SK-N-SH (cell line): Measurements from ENCODE around the gene PM20D2. TPM values are rescaled to one million over a fixed set of nuclear protein-coding genes. Genes with fewer than 3 reads are reported as not detected.

Experiments
- CTCF ChIA-PET: fragments of 300-600, 350-600 bp; formaldehyde crosslinking; extraction: SDS; loops from one replicate; lab custom pipeline; 2021; lab: Yijun Ruan, JAX
- POLR2A ChIA-PET: fragments of 350-600 bp; sonication (Branson Sonifier 250); formaldehyde crosslinking; extraction: SDS; loops from one replicate; lab custom pipeline; 2020; ENCODE audit warnings: antibody characterized with exemption, inconsistent platforms; lab: Yijun Ruan, JAX
- DNase-seq: peaks from one replicate; pipeline ENCODE4 v3.0.0; 2012
- H2AFZ ChIP-seq: fragments of 200-600 bp; sonication (generic); 2 replicates; pipeline ENCODE4 v1.8.1; 2016; ENCODE audit warnings: antibody characterized with exemption, mild to moderate bottlenecking, low read depth
- H3F3A ChIP-seq: fragments of 200-600 bp; sonication (generic); replicated peaks from 2 replicates; pipeline ENCODE3; 2016; ENCODE audit warnings: antibody characterized with exemption, mild to moderate bottlenecking; ENCODE audit not compliant: insufficient read depth
- H3K27ac ChIP-seq, 2 experiments: fragments of 200-500 bp in 1 of 2; fragments of 200-600 bp in 1 of 2; sonication (Bioruptor generic) in 1 of 2; sonication (generic), shearing (Covaris generic) in 1 of 2; 2 replicates each; pipeline versions ENCODE4 v1.5.1 to v1.6.1; 2014 to 2016; ENCODE audit warnings: low read depth in 2 of 2, inconsistent platforms in 1 of 2, low read length in 1 of 2, mild to moderate bottlenecking in 1 of 2, mixed read lengths in 1 of 2
- H3K27me3 ChIP-seq: fragments of 200-600 bp; sonication (generic), shearing (Covaris generic); 2 replicates; pipeline ENCODE4 v1.6.1; 2016; ENCODE audit warnings: mixed run types; ENCODE audit not compliant: insufficient read depth
- H3K36me3 ChIP-seq, 2 experiments: fragments of 200-500 bp in 1 of 2; fragments of 200-600 bp in 1 of 2; sonication (Bioruptor generic) in 1 of 2; sonication (generic) in 1 of 2; replicated peaks in 1 of 2; 2 replicates each; pipeline versions ENCODE3 to v1.5.1; 2014 to 2016; ENCODE audit warnings: low read length in 1 of 2, mild to moderate bottlenecking in 1 of 2; ENCODE audit not compliant: insufficient read depth in 2 of 2, control insufficient read depth in 1 of 2
- H3K4me1 ChIP-seq, 2 experiments: fragments of 200-500 bp in 1 of 2; fragments of 200-600 bp in 1 of 2; sonication (Bioruptor generic) in 1 of 2; sonication (generic), shearing (Covaris generic) in 1 of 2; 2 replicates each; pipeline versions ENCODE4 v1.5.1 to v1.6.1; 2014 to 2016; ENCODE audit warnings: low read depth in 1 of 2, low read length in 1 of 2, mixed run types in 1 of 2; ENCODE audit not compliant: insufficient read depth in 2 of 2, control insufficient read depth in 1 of 2
- H3K4me2 ChIP-seq: fragments of 200-600 bp; sonication (generic), shearing (Covaris generic); 2 replicates; pipeline ENCODE4 v1.6.1; 2017; ENCODE audit warnings: mixed run types
- H3K4me3 ChIP-seq, 2 experiments: fragments of 200-500 bp in 1 of 2; fragments of 200-600 bp in 1 of 2; sonication (Bioruptor generic) in 1 of 2; sonication (generic), shearing (Covaris generic) in 1 of 2; 2 replicates each; pipeline versions ENCODE4 v1.5.1 to v1.8.1; 2014 to 2016; ENCODE audit warnings: low read depth in 2 of 2, inconsistent platforms in 1 of 2, low read length in 1 of 2, mild to moderate bottlenecking in 1 of 2, mixed read lengths in 1 of 2, moderate library complexity in 1 of 2
- H3K79me2 ChIP-seq: fragments of 200-600 bp; sonication (generic); 2 replicates; pipeline ENCODE4 v1.8.1; 2017; ENCODE audit warnings: mild to moderate bottlenecking; ENCODE audit not compliant: insufficient read depth
- H3K9ac ChIP-seq: fragments of 200-600 bp; sonication (generic); 2 replicates; pipeline ENCODE4 v1.6.1; 2017; ENCODE audit warnings: mixed run types
- H3K9me2 ChIP-seq: fragments of 200-600 bp; sonication (generic); 2 replicates; pipeline ENCODE4 v1.6.1; 2017; ENCODE audit warnings: mixed run types
- H3K9me3 ChIP-seq: fragments of 200-600 bp; sonication (generic); 2 replicates; pipeline ENCODE4 v1.6.1; 2017; ENCODE audit warnings: mixed run types, mild to moderate bottlenecking, moderate library complexity
- H4K20me1 ChIP-seq: fragments of 200-600 bp; sonication (generic); 2 replicates; pipeline ENCODE4 v1.6.1; 2017; ENCODE audit warnings: mild to moderate bottlenecking, mixed run types; ENCODE audit not compliant: insufficient read depth
- CHD2 ChIP-seq: fragments of 150-350 bp; IDR thresholded peaks from 2 replicates; pipeline ENCODE4 v1.6.1; 2018; ENCODE audit warnings: low read length; ENCODE audit not compliant: partially characterized antibody
- EP300 ChIP-seq, 2 experiments: IDR thresholded peaks; 2 replicates each; pipeline versions ENCODE4 v1.4.0 to v1.6.1; 2012; ENCODE audit warnings: borderline replicate concordance in 1 of 2, low read depth in 1 of 2, low read length in 1 of 2
- EZH2phosphoT487 ChIP-seq: fragments of 200-600 bp; sonication (generic); IDR thresholded peaks from 2 replicates; pipeline ENCODE4 v1.6.1; 2017; ENCODE audit warnings: low read depth, mixed run types, mild to moderate bottlenecking, antibody characterized with exemption, moderate library complexity, borderline replicate concordance
- FOXJ3 ChIP-seq: sonication (generic); formaldehyde crosslinking; IDR thresholded peaks from 2 replicates; pipeline ENCODE4 v1.5.1; 2020; ENCODE audit warnings: mild to moderate bottlenecking, missing genetic modification reagents
- GABPA ChIP-seq: IDR thresholded peaks from 2 replicates; pipeline ENCODE4 v1.4.0; 2012; ENCODE audit warnings: low read depth, mild to moderate bottlenecking
- JUND ChIP-seq: IDR thresholded peaks from 2 replicates; pipeline ENCODE4 v1.4.0; 2012
- MEF2A ChIP-seq: IDR thresholded peaks from 2 replicates; pipeline ENCODE4 v1.4.0; 2012; ENCODE audit warnings: low read depth, borderline replicate concordance
- NFIC ChIP-seq: IDR thresholded peaks from 2 replicates; pipeline ENCODE4 v1.4.0; 2012; ENCODE audit warnings: borderline replicate concordance
- NRF1 ChIP-seq: IDR thresholded peaks from 2 replicates; pipeline ENCODE4 v1.6.1; 2012; ENCODE audit warnings: low read depth, mild to moderate bottlenecking, low read length
- RCOR1 ChIP-seq: fragments of 150-350 bp; IDR thresholded peaks from 2 replicates; pipeline ENCODE4 v1.6.1; 2017; ENCODE audit warnings: antibody characterized with exemption, low read length
- REST ChIP-seq: IDR thresholded peaks from 2 replicates; pipeline ENCODE4 v1.6.1; 2012; ENCODE audit warnings: mild to moderate bottlenecking, low read depth, low read length, moderate library complexity
- TAF1 ChIP-seq: IDR thresholded peaks from 2 replicates; pipeline ENCODE4 v1.6.1; 2012; ENCODE audit warnings: low read depth, mild to moderate bottlenecking, low read length, moderate library complexity, borderline replicate concordance
- TEAD4 ChIP-seq: IDR thresholded peaks from 2 replicates; pipeline ENCODE4 v1.4.0; 2012; ENCODE audit warnings: mild to moderate bottlenecking, borderline replicate concordance; ENCODE audit not compliant: insufficient read depth
- USF1 ChIP-seq: IDR thresholded peaks from 2 replicates; pipeline ENCODE4 v1.4.0; 2012; ENCODE audit warnings: low read depth, borderline replicate concordance
- YY1 ChIP-seq: IDR thresholded peaks from 2 replicates; pipeline ENCODE4 v1.4.0; 2012; ENCODE audit warnings: low read depth, mild to moderate bottlenecking
- ZBTB33 ChIP-seq: IDR thresholded peaks from 2 replicates; pipeline ENCODE4 v1.4.0; 2012; ENCODE audit warnings: low read depth, borderline replicate concordance
- WGBS: methylation state at CpG from one replicate; pipeline ENCODE4 v1.1.6; 2017; ENCODE audit warnings: low lambda C conversion rate; 5-methylcytosine and 5-hydroxymethylcytosine counted together
- polyA plus RNA-seq, 3 experiments: library from polyadenylated mRNA; depleted of rRNA; stranded (reverse); fragments of >200 nt; gene quantifications; 2 replicates each; pipeline ENCODE4 v1.2.3, GENCODE V29; 2012
- TF ChIP-seq, protein P1 (sequence below): fragments of 150-350 bp; IDR thresholded peaks from 2 replicates; pipeline ENCODE4 v1.6.1; 2016; ENCODE audit warnings: mild to moderate bottlenecking, low read depth, low read length

The PM20D2 gene
- polyA plus RNA-seq, 1 of the 3 experiments (the other 2 are of a cell fraction), result 6.2 TPM

DNA sequence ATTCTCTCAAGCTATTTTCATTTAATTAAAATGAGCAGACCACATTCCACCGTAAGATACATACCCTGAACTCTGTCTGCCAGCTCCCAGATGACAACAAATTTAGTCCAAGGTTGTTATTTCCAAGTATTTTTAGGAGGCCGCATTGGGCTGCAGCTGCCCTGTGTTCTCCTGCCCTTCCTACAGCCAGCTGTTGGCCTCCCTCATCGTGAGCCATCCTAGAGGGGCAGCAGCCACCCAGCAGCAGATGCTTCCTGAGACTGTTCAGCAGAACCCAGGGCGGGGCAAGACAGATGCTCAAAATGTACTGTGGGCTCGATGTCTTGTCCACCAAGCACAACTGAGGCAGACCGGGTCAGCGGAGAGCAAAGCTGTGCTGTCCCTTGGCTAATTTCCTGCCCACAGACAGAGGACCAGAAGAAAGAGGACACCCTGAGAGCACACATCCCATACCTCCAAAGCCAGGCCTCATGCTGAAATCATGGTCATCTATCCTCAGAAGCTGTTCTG is 54.9 kb downstream of the PM20D2 start:
- no peak overlapping the region for H2AFZ ChIP-seq
- TF ChIP-seq CHD2 (no peak), ZBTB33 (no peak), USF1 (no peak), TEAD4 (no peak), MEF2A (no peak), NFIC (no peak)
- TF ChIP-seq, protein P1, sequence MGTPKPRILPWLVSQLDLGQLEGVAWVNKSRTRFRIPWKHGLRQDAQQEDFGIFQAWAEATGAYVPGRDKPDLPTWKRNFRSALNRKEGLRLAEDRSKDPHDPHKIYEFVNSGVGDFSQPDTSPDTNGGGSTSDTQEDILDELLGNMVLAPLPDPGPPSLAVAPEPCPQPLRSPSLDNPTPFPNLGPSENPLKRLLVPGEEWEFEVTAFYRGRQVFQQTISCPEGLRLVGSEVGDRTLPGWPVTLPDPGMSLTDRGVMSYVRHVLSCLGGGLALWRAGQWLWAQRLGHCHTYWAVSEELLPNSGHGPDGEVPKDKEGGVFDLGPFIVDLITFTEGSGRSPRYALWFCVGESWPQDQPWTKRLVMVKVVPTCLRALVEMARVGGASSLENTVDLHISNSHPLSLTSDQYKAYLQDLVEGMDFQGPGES, result no peak
- CTCF ChIA-PET, result no interaction called here
- no peak overlapping the region for H3K9ac ChIP-seq
- H4K20me1 ChIP-seq, result no peaks in the 10 kb centered on the region
- 53% methylated on average over 4 of the region's 7 CpGs for whole genome bisulfite sequencing
- H3F3A ChIP-seq, result no peaks in the 10 kb centered on the region
- H3K4me1 ChIP-seq, result no peaks in the 10 kb centered on the region
- H3K79me2 ChIP-seq, result no peaks in the 10 kb centered on the region
- POLR2A ChIA-PET, result no interaction called here
- H3K27me3 ChIP-seq, result no peaks in the 10 kb centered on the region
- no peaks in the 10 kb centered on the region for H3K9me2 ChIP-seq
- H3K36me3 ChIP-seq, result no peaks in the 10 kb centered on the region
- 0 out of 2 replicates have a peak, but pooled peaks cover 1% of the 10 kb centered on the region for H3K9me3 ChIP-seq
- no peak overlapping the region for H3K4me2 ChIP-seq
- H3K4me3 ChIP-seq, result no peak overlapping the region
- H3K27ac ChIP-seq, result no peak overlapping the region
- DNase-seq, result no peak

GRCh38 chr6:89204096-89204495 is 58.2 kb downstream of the PM20D2 start:
- Histone ChIP-seq H3K36me3 (no peaks in the 10 kb centered on the region), H3K27me3 (no peaks in the 10 kb centered on the region), H3K9me3 (no peaks in the 10 kb centered on the region), H3K9me2 (no peaks in the 10 kb centered on the region), H3K4me2 (no peak overlapping the region), H2AFZ (no peak overlapping the region), H3F3A (no peaks in the 10 kb centered on the region), H4K20me1 (no peaks in the 10 kb centered on the region), H3K4me1 (peaks cover 0 to 5% of the 10 kb centered on the region in 2 experiments; a peak in 1 of 4 replicates), H3K27ac (no peak overlapping the region), H3K9ac (no peak overlapping the region), H3K79me2 (no peaks in the 10 kb centered on the region), H3K4me3 (no peak overlapping the region)
- POLR2A ChIA-PET, result no interaction called here
- CTCF ChIA-PET, result no interaction called here
- no peak for DNase-seq
- WGBS, result 62% methylated on average over 11 of the region's 11 CpGs
- TF ChIP-seq YY1, result no peak
- no peak for TF ChIP-seq USF1
- no peak for TF ChIP-seq EP300 (IDR thresholded peaks at IDR 0.05; ENCODE audit: borderline replicate concordance in 1 of 2, low read depth in 1 of 2, low read length in 1 of 2)
- no peak for TF ChIP-seq NRF1
- no peak for TF ChIP-seq FOXJ3
- TF ChIP-seq ZBTB33, result no peak
- TF ChIP-seq EZH2phosphoT487, result no peak
- TF ChIP-seq RCOR1, result no peak
- TF ChIP-seq GABPA, result no peak
- no peak for TF ChIP-seq REST
- no peak for TF ChIP-seq JUND
- no peak for TF ChIP-seq TAF1
